ENCODE results near the gene CDH24. TPM values are rescaled to one million over a fixed set of nuclear protein-coding genes. Genes with fewer than 3 reads are reported as not detected.

CDH24 gene
- total RNA-seq, 2 experiments from 2014 or later, result 0.51 to 1.5 TPM

- POLR2A ChIA-PET, result interaction anchor here (1.8 kb wide), 1 partner anchor 41 kb away, joined by 4 read pairs; no protein-coding TSS in a partner anchor
- no peak overlapping the region for H3K27ac ChIP-seq (ENCODE audit: low read depth, low read length, poor library complexity, severe bottlenecking)
- H3K36me3 ChIP-seq (ENCODE audit: insufficient read depth, low read length), result no peaks in the 10 kb centered on the region
- H3K4me2 ChIP-seq (ENCODE audit: low read length), result no peak overlapping the region
- no peaks in the 10 kb centered on the region for H3K9me2 ChIP-seq (ENCODE audit: insufficient read depth, low read length)
- no peak overlapping the region for H2AFZ ChIP-seq (ENCODE audit: low read length)
- TF ChIP-seq CTCF (conservative IDR thresholded peaks at IDR 0.05; ENCODE audit: low read length) (no peak), EZH2phosphoT487 (IDR thresholded peaks at IDR 0.05; ENCODE audit: borderline replicate concordance, low read depth, low read length) (no peak)
- no TSS peak for BruUV-seq (replicated peaks)
- intact Hi-C loops (cut with micrococcal nuclease; ENCODE audit: unreplicated experiment), result no loop called here
- DNase-seq (ENCODE audit: low spot score), result no peak
- no peaks in the 10 kb centered on the region for H4K20me1 ChIP-seq (ENCODE audit: insufficient read depth, low read length)
- no peaks in the 10 kb centered on the region for H3K9me3 ChIP-seq (ENCODE audit: low read length)
- H3K79me2 ChIP-seq (ENCODE audit: insufficient read depth, low read depth, low read length), result no peaks in the 10 kb centered on the region
- CTCF ChIA-PET (ENCODE audit: unreplicated experiment), result no interaction called here
- no peaks in the 10 kb centered on the region for H3K4me1 ChIP-seq (ENCODE audit: insufficient read depth, low read length, poor library complexity, severe bottlenecking)
- H3K4me3 ChIP-seq (ENCODE audit: low read depth, low read length, poor library complexity, severe bottlenecking), result no peak overlapping the region
Observed at GRCh38 chr14:23047751-23048693, 9.3 kb downstream of the CDH24 start.

- Histone ChIP-seq H4K20me1 (ENCODE audit: insufficient read depth, low read length) (no peaks in the 10 kb centered on the region), H3K4me2 (ENCODE audit: low read length) (no peak overlapping the region), H3K79me2 (ENCODE audit: insufficient read depth, low read depth, low read length) (no peaks in the 10 kb centered on the region), H3K9me2 (ENCODE audit: insufficient read depth, low read length) (no peaks in the 10 kb centered on the region), H3K27ac (ENCODE audit: low read depth, low read length, poor library complexity, severe bottlenecking) (no peak overlapping the region), H3K36me3 (ENCODE audit: insufficient read depth, low read length) (no peaks in the 10 kb centered on the region), H3K4me1 (ENCODE audit: insufficient read depth, low read length, poor library complexity, severe bottlenecking) (no peaks in the 10 kb centered on the region), H3K4me3 (ENCODE audit: low read depth, low read length, poor library complexity, severe bottlenecking) (no peak overlapping the region), H3K9me3 (ENCODE audit: low read length) (no peaks in the 10 kb centered on the region), H2AFZ (ENCODE audit: low read length) (no peak overlapping the region)
- intact Hi-C loops (cut with micrococcal nuclease; ENCODE audit: unreplicated experiment), result no loop called here
- DNase-seq (ENCODE audit: low spot score), result no peak
- no TSS peak for BruUV-seq (replicated peaks)
- ChIA-PET POLR2A (no interaction called here), CTCF (ENCODE audit: unreplicated experiment) (no interaction called here)
- TF ChIP-seq EZH2phosphoT487 (IDR thresholded peaks at IDR 0.05; ENCODE audit: borderline replicate concordance, low read depth, low read length) (no peak), CTCF (conservative IDR thresholded peaks at IDR 0.05; ENCODE audit: low read length) (no peak)
Observed at GRCh38 chr14:23047034-23047634, 10.2 kb downstream of the CDH24 start.

All from OCI-LY7 (cell line).